ENCODE results near the gene OGFRL1.
"Not testable (repeated sequence)": the region's sequence is repeated elsewhere in the genome, so short reads cannot be mapped to it uniquely, and the experiment has no call there.

OGFRL1 gene

GRCh38 chr6:71288228-71289038 lies at the start of gene OGFRL1:
OGFRL1 (plus strand) TSS chr6:71288811; CDS start chr6:71288937, 126 bp downstream.
- peak; percentile 16 to 44 (median 29) for DNase-seq (ENCODE audit: low read depth in 3 of 3)

- DNase-seq (ENCODE audit: low read depth in 3 of 3), result no peak
Observed at GRCh38 chr6:71239694-71240093, 48.9 kb upstream of the OGFRL1 start.

- DNase-seq (ENCODE audit: low read depth in 3 of 3), result no peak
Observed at GRCh38 chr6:71245265-71246049, 43.2 kb upstream of the OGFRL1 start.

GRCh38 chr6:71246596-71246995 lies 42.0 kb upstream of the OGFRL1 start:
- no peak for DNase-seq (ENCODE audit: low read depth in 3 of 3)

GRCh38 chr6:71248306-71248765 lies 40.3 kb upstream of the OGFRL1 start:
- no peak for DNase-seq (ENCODE audit: low read depth in 3 of 3)

- no peak for DNase-seq (ENCODE audit: low read depth in 3 of 3)
Observed at GRCh38 chr6:71248878-71249544, 39.6 kb upstream of the OGFRL1 start.

- DNase-seq (ENCODE audit: low read depth in 3 of 3), result no peak
Observed at GRCh38 chr6:71250099-71250602, 38.5 kb upstream of the OGFRL1 start.

- DNase-seq (ENCODE audit: low read depth in 3 of 3), result no peak
Observed at GRCh38 chr6:71252410-71252809, 36.2 kb upstream of the OGFRL1 start.

- DNase-seq (ENCODE audit: low read depth in 3 of 3), result no peak
Observed at GRCh38 chr6:71252960-71253359, 35.7 kb upstream of the OGFRL1 start.

- no peak for DNase-seq (ENCODE audit: low read depth in 3 of 3)
Observed at GRCh38 chr6:71254323-71254722, 34.3 kb upstream of the OGFRL1 start.

- no peak for DNase-seq (ENCODE audit: low read depth in 3 of 3)
Observed at GRCh38 chr6:71258078-71258866, 30.3 kb upstream of the OGFRL1 start.

GRCh38 chr6:71259888-71260604 lies 28.6 kb upstream of the OGFRL1 start:
- no peak for DNase-seq (ENCODE audit: low read depth in 3 of 3)

GRCh38 chr6:71262914-71263313 lies 25.7 kb upstream of the OGFRL1 start:
- no peak for DNase-seq (ENCODE audit: low read depth in 3 of 3)

GRCh38 chr6:71266392-71266791 lies 22.2 kb upstream of the OGFRL1 start:
- DNase-seq (ENCODE audit: low read depth in 3 of 3), result not testable (repeated sequence)

GRCh38 chr6:71268735-71269437 lies 19.7 kb upstream of the OGFRL1 start:
- no peak for DNase-seq (ENCODE audit: low read depth in 3 of 3)

- DNase-seq (ENCODE audit: low read depth in 3 of 3), result no peak
Observed at GRCh38 chr6:71277926-71278600, 10.5 kb upstream of the OGFRL1 start.

- DNase-seq (ENCODE audit: low read depth in 3 of 3), result no peak
Observed at GRCh38 chr6:71279321-71279720, 9.3 kb upstream of the OGFRL1 start.

GRCh38 chr6:71279740-71280139 lies 8.9 kb upstream of the OGFRL1 start:
- DNase-seq (ENCODE audit: low read depth in 3 of 3), result no peak

- DNase-seq (ENCODE audit: low read depth in 3 of 3), result no peak
Observed at GRCh38 chr6:71280701-71281100, 7.9 kb upstream of the OGFRL1 start.
